GM12872 (cell line): Measurements from ENCODE around the gene TNIP1.
A peak's percentile ranks its signal among the peaks of the same experiment; 100 is the strongest.

ENCODE experiments used
- TF ChIP-seq, protein P1 (sequence below): IDR thresholded peaks from 3 replicates; pipeline ENCODE4 v1.5.1; 2011; ENCODE audit warnings: low read depth, mild to moderate bottlenecking, low read length, moderate library complexity; ENCODE audit not compliant: insufficient read depth

The TNIP1 gene

GRCh38 chr5:151001436-151001835 is 79.4 kb downstream of the TNIP1 start:
- TF ChIP-seq, protein P1, sequence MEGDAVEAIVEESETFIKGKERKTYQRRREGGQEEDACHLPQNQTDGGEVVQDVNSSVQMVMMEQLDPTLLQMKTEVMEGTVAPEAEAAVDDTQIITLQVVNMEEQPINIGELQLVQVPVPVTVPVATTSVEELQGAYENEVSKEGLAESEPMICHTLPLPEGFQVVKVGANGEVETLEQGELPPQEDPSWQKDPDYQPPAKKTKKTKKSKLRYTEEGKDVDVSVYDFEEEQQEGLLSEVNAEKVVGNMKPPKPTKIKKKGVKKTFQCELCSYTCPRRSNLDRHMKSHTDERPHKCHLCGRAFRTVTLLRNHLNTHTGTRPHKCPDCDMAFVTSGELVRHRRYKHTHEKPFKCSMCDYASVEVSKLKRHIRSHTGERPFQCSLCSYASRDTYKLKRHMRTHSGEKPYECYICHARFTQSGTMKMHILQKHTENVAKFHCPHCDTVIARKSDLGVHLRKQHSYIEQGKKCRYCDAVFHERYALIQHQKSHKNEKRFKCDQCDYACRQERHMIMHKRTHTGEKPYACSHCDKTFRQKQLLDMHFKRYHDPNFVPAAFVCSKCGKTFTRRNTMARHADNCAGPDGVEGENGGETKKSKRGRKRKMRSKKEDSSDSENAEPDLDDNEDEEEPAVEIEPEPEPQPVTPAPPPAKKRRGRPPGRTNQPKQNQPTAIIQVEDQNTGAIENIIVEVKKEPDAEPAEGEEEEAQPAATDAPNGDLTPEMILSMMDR, result no peak

DNA sequence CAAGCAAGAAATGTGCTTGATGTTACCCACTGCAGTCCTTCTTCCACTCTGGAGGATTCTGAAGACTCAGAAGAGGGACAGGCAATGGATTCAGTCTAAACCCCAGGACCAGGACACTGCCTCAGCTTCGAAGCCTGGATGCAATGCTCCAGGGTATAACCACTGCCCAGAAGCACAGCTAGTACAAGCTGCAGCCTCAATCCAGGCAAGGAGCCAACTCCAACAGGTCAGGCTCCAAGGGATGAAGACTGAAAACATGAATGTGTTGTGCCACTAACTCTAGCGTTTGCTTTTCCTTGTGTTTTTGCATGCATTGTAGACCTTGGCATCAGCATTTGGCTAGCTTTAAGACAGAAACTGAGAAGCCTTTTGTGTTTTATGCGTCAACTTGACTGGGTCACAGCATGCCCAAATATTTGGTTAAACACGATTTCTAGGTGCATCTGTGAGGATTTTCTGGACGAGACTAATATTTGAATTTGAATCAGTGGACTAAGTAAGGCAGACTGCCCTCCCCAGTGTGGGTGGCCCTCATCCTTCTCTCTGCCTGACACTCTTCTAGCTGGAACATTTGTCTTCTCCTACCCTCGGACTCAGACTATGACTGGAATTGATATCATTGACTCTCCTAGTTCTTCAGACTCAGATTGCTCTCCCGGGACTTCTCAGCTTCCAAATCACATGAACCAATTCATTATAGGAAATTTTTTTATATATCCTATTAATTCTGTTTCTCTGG is 81.0 kb downstream of the TNIP1 start:
- TF ChIP-seq, protein P1, result no peak

GRCh38 chr5:150993826-150994412 is 86.9 kb downstream of the TNIP1 start:
- TF ChIP-seq, protein P1, result no peak

GRCh38 chr5:150993422-150993821 is 87.4 kb downstream of the TNIP1 start:
- TF ChIP-seq, protein P1, result no peak

DNA sequence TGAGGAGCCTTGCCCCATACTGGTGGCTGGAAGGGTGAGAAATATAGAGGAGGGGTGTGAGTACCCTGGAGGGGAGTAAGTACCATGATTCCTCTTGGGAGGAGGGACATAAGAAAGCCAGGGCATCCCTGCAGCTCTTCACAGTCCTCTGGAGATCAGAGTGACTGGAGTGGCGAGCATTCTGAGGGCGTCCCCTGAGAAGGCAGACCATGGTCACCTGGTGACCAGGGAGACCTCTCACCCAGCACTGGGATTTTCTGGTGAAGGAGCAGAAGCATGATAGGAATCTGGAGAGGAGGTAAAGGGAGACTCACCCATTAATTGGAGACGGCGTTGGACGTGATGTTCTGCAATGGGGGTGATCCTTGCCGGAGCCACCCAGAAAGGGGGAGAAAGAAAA is 88.1 kb downstream of the TNIP1 start:
- TF ChIP-seq, protein P1, result no peak

GRCh38 chr5:150989695-150990094 is 91.1 kb downstream of the TNIP1 start:
- TF ChIP-seq, protein P1, result peak; percentile 36; the same call in 2 of the 3 replicates

GRCh38 chr5:150987746-150988145 is 93.1 kb downstream of the TNIP1 start:
- TF ChIP-seq, protein P1, result no peak
